ENCODE data around the gene TSHZ2.
"Not testable (repeated sequence)": the region's sequence is repeated elsewhere in the genome, so short reads cannot be mapped to it uniquely, and the experiment has no call there.

The TSHZ2 gene

GRCh38 chr20:53024653-53025052, 52.5 kb downstream of the TSHZ2 start:
- H4K91ac ChIP-seq (ENCODE audit: low read length); H3K18ac ChIP-seq (ENCODE audit: low read depth in 1 of 2, low read length in 2 of 2); H2BK15ac ChIP-seq (ENCODE audit: low read depth, poor library complexity, severe bottlenecking); H3K23ac ChIP-seq (ENCODE audit: low read length in 2 of 2); H3K9me3 ChIP-seq (ENCODE audit: control insufficient read depth, low read length); H3K36me3 ChIP-seq (ENCODE audit: control insufficient read depth in 1 of 2, insufficient read depth in 2 of 2, low read depth in 1 of 2, low read length in 2 of 2); H3K27me3 ChIP-seq (ENCODE audit: control insufficient read depth in 1 of 2, insufficient read depth in 1 of 2, low read length in 2 of 2); H3K4me3 ChIP-seq (ENCODE audit: insufficient read depth in 1 of 2, low read depth in 1 of 2, low read length in 2 of 2); H2AK5ac ChIP-seq (ENCODE audit: low read length, severe bottlenecking); H3K27ac ChIP-seq (ENCODE audit: low read length, poor library complexity, severe bottlenecking); H3K4me1 ChIP-seq (ENCODE audit: control insufficient read depth, insufficient read depth, low read depth, low read length); H3K79me1 ChIP-seq (replicated peaks; ENCODE audit: low read length, poor library complexity, severe bottlenecking); DNase-seq; H2BK12ac ChIP-seq (ENCODE audit: low read length in 2 of 2); H2AFZ ChIP-seq (ENCODE audit: low read depth, low read length); H2BK5ac ChIP-seq (ENCODE audit: low read depth, low read length, poor library complexity, severe bottlenecking); H3K14ac ChIP-seq (ENCODE audit: low read length in 2 of 2); H4K8ac ChIP-seq (ENCODE audit: low read length); H2BK120ac ChIP-seq (ENCODE audit: low read depth, low read length); H3K9ac ChIP-seq (ENCODE audit: low read length); H3K4me2 ChIP-seq (ENCODE audit: low read length, poor library complexity, severe bottlenecking); H3K4ac ChIP-seq (ENCODE audit: low read depth in 1 of 2, low read length in 2 of 2): not testable (repeated sequence)
- 84% methylated on average over 3 of the region's 5 CpGs for WGBS

GRCh38 chr20:53027089-53027488, 54.9 kb downstream of the TSHZ2 start:
- Histone ChIP-seq H3K79me1 (replicated peaks; ENCODE audit: low read length, poor library complexity, severe bottlenecking) (no peaks in the 10 kb centered on the region), H4K91ac (ENCODE audit: low read length) (no peak overlapping the region), H3K14ac (ENCODE audit: low read length in 2 of 2) (no peak overlapping the region), H3K9me3 (ENCODE audit: control insufficient read depth, low read length) (no peaks in the 10 kb centered on the region), H2BK15ac (ENCODE audit: low read depth, poor library complexity, severe bottlenecking) (no peak overlapping the region), H3K18ac (ENCODE audit: low read depth in 1 of 2, low read length in 2 of 2) (no peak overlapping the region), H2BK120ac (ENCODE audit: low read depth, low read length) (no peak overlapping the region), H2AFZ (ENCODE audit: low read depth, low read length) (no peak overlapping the region), H3K36me3 (ENCODE audit: control insufficient read depth in 1 of 2, insufficient read depth in 2 of 2, low read depth in 1 of 2, low read length in 2 of 2) (no peaks in the 10 kb centered on the region), H2BK5ac (ENCODE audit: low read depth, low read length, poor library complexity, severe bottlenecking) (no peak overlapping the region), H4K8ac (ENCODE audit: low read length) (no peak overlapping the region), H3K9ac (ENCODE audit: low read length) (no peak overlapping the region), H2BK12ac (ENCODE audit: low read length in 2 of 2) (no peak overlapping the region), H2AK5ac (ENCODE audit: low read length, severe bottlenecking) (no peak overlapping the region), H3K27me3 (ENCODE audit: control insufficient read depth in 1 of 2, insufficient read depth in 1 of 2, low read length in 2 of 2) (no peaks in the 10 kb centered on the region), H3K27ac (ENCODE audit: low read length, poor library complexity, severe bottlenecking) (no peak overlapping the region), H3K4me2 (ENCODE audit: low read length, poor library complexity, severe bottlenecking) (no peak overlapping the region), H3K23ac (ENCODE audit: low read length in 2 of 2) (no peak overlapping the region), H3K4me3 (ENCODE audit: insufficient read depth in 1 of 2, low read depth in 1 of 2, low read length in 2 of 2) (no peak overlapping the region), H3K4me1 (ENCODE audit: control insufficient read depth, insufficient read depth, low read depth, low read length) (no peaks in the 10 kb centered on the region), H3K4ac (ENCODE audit: low read depth in 1 of 2, low read length in 2 of 2) (no peak overlapping the region)
- DNase-seq = no peak

- no peaks in the 10 kb centered on the region for H3K4me1 ChIP-seq (ENCODE audit: control insufficient read depth, insufficient read depth, low read depth, low read length)
- H2BK12ac ChIP-seq (ENCODE audit: low read length in 2 of 2) = no peak overlapping the region
- H3K79me1 ChIP-seq (replicated peaks; ENCODE audit: low read length, poor library complexity, severe bottlenecking) = no peaks in the 10 kb centered on the region
- H3K36me3 ChIP-seq (ENCODE audit: control insufficient read depth in 1 of 2, insufficient read depth in 2 of 2, low read depth in 1 of 2, low read length in 2 of 2) = no peaks in the 10 kb centered on the region
- WGBS = 96% methylated on average over 6 of the region's 6 CpGs
- H3K27me3 ChIP-seq (ENCODE audit: control insufficient read depth in 1 of 2, insufficient read depth in 1 of 2, low read length in 2 of 2) = no peaks in the 10 kb centered on the region
- H3K9ac ChIP-seq (ENCODE audit: low read length) = no peak overlapping the region
- no peak overlapping the region for H2AK5ac ChIP-seq (ENCODE audit: low read length, severe bottlenecking)
- no peak overlapping the region for H2BK15ac ChIP-seq (ENCODE audit: low read depth, poor library complexity, severe bottlenecking)
- no peak overlapping the region for H3K27ac ChIP-seq (ENCODE audit: low read length, poor library complexity, severe bottlenecking)
- no peak overlapping the region for H2AFZ ChIP-seq (ENCODE audit: low read depth, low read length)
- no peak overlapping the region for H3K4me3 ChIP-seq (ENCODE audit: insufficient read depth in 1 of 2, low read depth in 1 of 2, low read length in 2 of 2)
- no peak overlapping the region for H2BK120ac ChIP-seq (ENCODE audit: low read depth, low read length)
- no peak overlapping the region for H2BK5ac ChIP-seq (ENCODE audit: low read depth, low read length, poor library complexity, severe bottlenecking)
- H3K18ac ChIP-seq (ENCODE audit: low read depth in 1 of 2, low read length in 2 of 2) = peak overlapping the region in 1 of 2 experiments; percentile 45
- H4K91ac ChIP-seq (ENCODE audit: low read length) = no peak overlapping the region
- H3K4me2 ChIP-seq (ENCODE audit: low read length, poor library complexity, severe bottlenecking) = no peak overlapping the region
- H4K8ac ChIP-seq (ENCODE audit: low read length) = no peak overlapping the region
- DNase-seq = peak; percentile 30
- H3K4ac ChIP-seq (ENCODE audit: low read depth in 1 of 2, low read length in 2 of 2) = no peak overlapping the region
- no peak overlapping the region for H3K14ac ChIP-seq (ENCODE audit: low read length in 2 of 2)
- H3K23ac ChIP-seq (ENCODE audit: low read length in 2 of 2) = no peak overlapping the region
- H3K9me3 ChIP-seq (ENCODE audit: control insufficient read depth, low read length) = no peaks in the 10 kb centered on the region
Measured at GRCh38 chr20:53028337-53029007, 56.3 kb downstream of the TSHZ2 start.

- no peaks in the 10 kb centered on the region for H3K4me1 ChIP-seq (ENCODE audit: control insufficient read depth, insufficient read depth, low read depth, low read length)
- no peak overlapping the region for H3K23ac ChIP-seq (ENCODE audit: low read length in 2 of 2)
- no peaks in the 10 kb centered on the region for H3K79me1 ChIP-seq (replicated peaks; ENCODE audit: low read length, poor library complexity, severe bottlenecking)
- no peak overlapping the region for H3K27ac ChIP-seq (ENCODE audit: low read length, poor library complexity, severe bottlenecking)
- no peak overlapping the region for H3K4ac ChIP-seq (ENCODE audit: low read depth in 1 of 2, low read length in 2 of 2)
- no peak overlapping the region for H2BK15ac ChIP-seq (ENCODE audit: low read depth, poor library complexity, severe bottlenecking)
- H3K18ac ChIP-seq (ENCODE audit: low read depth in 1 of 2, low read length in 2 of 2) = no peak overlapping the region
- no peaks in the 10 kb centered on the region for H3K36me3 ChIP-seq (ENCODE audit: control insufficient read depth in 1 of 2, insufficient read depth in 2 of 2, low read depth in 1 of 2, low read length in 2 of 2)
- H3K9ac ChIP-seq (ENCODE audit: low read length) = no peak overlapping the region
- no peak overlapping the region for H3K4me2 ChIP-seq (ENCODE audit: low read length, poor library complexity, severe bottlenecking)
- DNase-seq = no peak
- WGBS = no CpG with 5 or more reads among the region's 3 CpGs
- no peak overlapping the region for H2AK5ac ChIP-seq (ENCODE audit: low read length, severe bottlenecking)
- no peaks in the 10 kb centered on the region for H3K9me3 ChIP-seq (ENCODE audit: control insufficient read depth, low read length)
- no peak overlapping the region for H3K4me3 ChIP-seq (ENCODE audit: insufficient read depth in 1 of 2, low read depth in 1 of 2, low read length in 2 of 2)
- no peak overlapping the region for H2BK120ac ChIP-seq (ENCODE audit: low read depth, low read length)
- H3K14ac ChIP-seq (ENCODE audit: low read length in 2 of 2) = no peak overlapping the region
- no peaks in the 10 kb centered on the region for H3K27me3 ChIP-seq (ENCODE audit: control insufficient read depth in 1 of 2, insufficient read depth in 1 of 2, low read length in 2 of 2)
- no peak overlapping the region for H2BK12ac ChIP-seq (ENCODE audit: low read length in 2 of 2)
- H2BK5ac ChIP-seq (ENCODE audit: low read depth, low read length, poor library complexity, severe bottlenecking) = no peak overlapping the region
- H4K91ac ChIP-seq (ENCODE audit: low read length) = no peak overlapping the region
- no peak overlapping the region for H2AFZ ChIP-seq (ENCODE audit: low read depth, low read length)
- no peak overlapping the region for H4K8ac ChIP-seq (ENCODE audit: low read length)
Measured at GRCh38 chr20:53030061-53030460, 57.9 kb downstream of the TSHZ2 start.

Data from mesenchymal stem cell (in vitro differentiated cells and primary cell).